ENCODE results near the gene SNN.

DNA sequence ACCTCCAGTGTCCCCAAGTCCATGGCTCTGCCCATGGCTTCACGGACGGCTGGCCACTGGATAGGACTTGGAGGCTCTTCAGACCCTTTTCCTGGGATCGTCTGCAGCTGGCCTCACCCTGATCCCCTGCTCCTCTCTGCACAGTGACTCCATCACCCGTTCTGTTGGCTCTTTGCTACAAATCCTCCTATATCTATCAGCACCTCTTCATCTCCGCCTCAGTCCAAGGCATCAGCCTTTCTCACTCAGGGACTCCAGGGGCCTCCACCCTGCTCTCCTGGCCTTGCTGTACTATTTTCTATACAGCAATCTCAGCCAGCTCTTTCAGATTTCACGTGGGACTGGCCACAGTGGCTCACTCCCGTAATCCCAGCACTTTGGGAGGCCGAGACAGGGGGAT, 10.7 kb upstream of the SNN start:
- TF ChIP-seq TAF1 (IDR thresholded peaks at IDR 0.05; ENCODE audit: low read depth, low read length) (no peak), POLR2AphosphoS5 (IDR thresholded peaks at IDR 0.05; ENCODE audit: low read depth, low read length) (no peak), POLR2A (IDR thresholded peaks at IDR 0.05; ENCODE audit: low read depth, low read length) (no peak), SPI1 (IDR thresholded peaks at IDR 0.05; ENCODE audit: low read depth, low read length) (no peak), PAX5 (IDR thresholded peaks at IDR 0.05; ENCODE audit: insufficient read depth, low read length, severe bottlenecking) (no peak), POU2F2 (IDR thresholded peaks at IDR 0.05; ENCODE audit: low read depth, low read length) (no peak)
